ES-I3 (cell line): ENCODE data around the gene ZNF182.
"Not testable (repeated sequence)": the region's sequence is repeated elsewhere in the genome, so short reads cannot be mapped to it uniquely, and the experiment has no call there.

Source experiments
- H3K36me3 ChIP-seq: 2 replicates; pipeline ENCODE4 v1.6.1; 2013; ENCODE audit warnings: mild to moderate bottlenecking, low read length, control low read depth, moderate library complexity; ENCODE audit not compliant: insufficient read depth
- H3K4me1 ChIP-seq: 2 replicates; pipeline ENCODE4 v1.6.1; 2013; ENCODE audit warnings: mild to moderate bottlenecking, control low read depth, low read length; ENCODE audit not compliant: insufficient read depth
- H3K9ac ChIP-seq: 2 replicates; pipeline ENCODE4 v1.6.1; 2013; ENCODE audit warnings: low read depth, mild to moderate bottlenecking, low read length, moderate library complexity
- H3K9me3 ChIP-seq: 2 replicates; pipeline ENCODE4 v1.6.1; 2013; ENCODE audit warnings: mild to moderate bottlenecking, low read length, moderate library complexity; ENCODE audit not compliant: control insufficient read depth, insufficient read depth

Gene ZNF182

GRCh38 chrX:47961830-47962229 lies 42.0 kb downstream of the ZNF182 start:
- not testable (repeated sequence) for H3K4me1 ChIP-seq, H3K9ac ChIP-seq, H3K36me3 ChIP-seq, H3K9me3 ChIP-seq

GRCh38 chrX:47960406-47960805 lies 43.4 kb downstream of the ZNF182 start:
- H3K4me1 ChIP-seq: no peaks in the 10 kb centered on the region
- H3K36me3 ChIP-seq: no peaks in the 10 kb centered on the region
- no peak overlapping the region for H3K9ac ChIP-seq
- H3K9me3 ChIP-seq: peaks cover 5% of the 10 kb centered on the region; the same call in 1 of the 2 replicates

- Histone ChIP-seq H3K4me1 (no peaks in the 10 kb centered on the region), H3K9ac (no peak overlapping the region), H3K36me3 (no peaks in the 10 kb centered on the region), H3K9me3 (peaks cover 3% of the 10 kb centered on the region; the same call in 1 of the 2 replicates)
These were observed 44.9 kb downstream of the ZNF182 start for GRCh38 chrX:47958761-47959342.

GRCh38 chrX:47958206-47958605 lies 45.6 kb downstream of the ZNF182 start:
- H3K9me3 ChIP-seq, H3K36me3 ChIP-seq, H3K4me1 ChIP-seq, H3K9ac ChIP-seq: not testable (repeated sequence)

DNA sequence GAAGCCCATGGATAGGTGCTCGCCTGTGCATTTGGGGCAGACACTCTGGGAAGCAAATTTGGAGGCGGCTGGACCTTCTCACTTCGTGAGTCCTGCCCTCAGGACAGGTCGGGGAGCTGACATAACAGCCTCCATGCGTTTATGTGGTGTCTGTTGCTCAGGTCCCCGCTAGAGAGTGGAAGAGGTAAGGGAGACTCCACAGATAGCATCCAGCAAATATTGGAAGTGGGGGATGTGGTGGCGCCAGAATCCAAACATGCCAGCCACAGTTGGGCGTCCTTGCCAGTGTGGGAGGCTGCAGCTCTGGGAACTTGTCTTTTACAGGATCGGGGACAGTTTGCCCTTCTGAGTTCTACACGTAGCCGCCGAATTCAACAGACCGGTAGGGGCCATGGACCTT lies 47.8 kb downstream of the ZNF182 start:
- Histone ChIP-seq H3K9me3 (peaks cover 3% of the 10 kb centered on the region; the same call in 1 of the 2 replicates), H3K9ac (no peak overlapping the region), H3K36me3 (no peaks in the 10 kb centered on the region), H3K4me1 (no peaks in the 10 kb centered on the region)

DNA sequence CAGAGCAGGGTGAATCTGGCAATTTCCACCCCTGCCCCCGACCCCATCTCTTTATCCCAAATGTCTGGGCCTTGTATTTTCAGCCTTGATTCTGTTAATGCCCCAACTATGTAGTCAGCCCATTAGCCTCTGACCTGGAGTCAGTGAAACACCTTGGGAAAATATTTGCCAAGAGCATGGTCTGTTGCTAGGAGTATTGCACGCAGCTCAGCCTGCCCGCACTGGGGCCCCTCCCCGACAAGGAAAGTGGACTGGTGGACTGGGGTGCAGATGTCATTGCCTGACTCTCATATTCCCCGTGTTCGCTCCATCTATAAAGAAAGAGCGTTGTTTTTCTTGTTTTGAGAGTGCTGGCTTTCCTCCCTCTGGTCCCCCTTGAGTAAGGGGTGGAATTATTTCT lies 48.5 kb downstream of the ZNF182 start:
- not testable (repeated sequence) for H3K9ac ChIP-seq, H3K9me3 ChIP-seq, H3K4me1 ChIP-seq, H3K36me3 ChIP-seq

- Histone ChIP-seq H3K9me3 (no peaks in the 10 kb centered on the region), H3K4me1 (no peaks in the 10 kb centered on the region), H3K9ac (no peak overlapping the region), H3K36me3 (no peaks in the 10 kb centered on the region)
These were observed 62.4 kb downstream of the ZNF182 start for GRCh38 chrX:47941423-47941822.

GRCh38 chrX:47940448-47940847 lies 63.3 kb downstream of the ZNF182 start:
- no peaks in the 10 kb centered on the region for H3K9me3 ChIP-seq
- H3K4me1 ChIP-seq: no peaks in the 10 kb centered on the region; the same call in 1 of the 2 replicates
- no peaks in the 10 kb centered on the region for H3K36me3 ChIP-seq
- no peak overlapping the region for H3K9ac ChIP-seq

DNA sequence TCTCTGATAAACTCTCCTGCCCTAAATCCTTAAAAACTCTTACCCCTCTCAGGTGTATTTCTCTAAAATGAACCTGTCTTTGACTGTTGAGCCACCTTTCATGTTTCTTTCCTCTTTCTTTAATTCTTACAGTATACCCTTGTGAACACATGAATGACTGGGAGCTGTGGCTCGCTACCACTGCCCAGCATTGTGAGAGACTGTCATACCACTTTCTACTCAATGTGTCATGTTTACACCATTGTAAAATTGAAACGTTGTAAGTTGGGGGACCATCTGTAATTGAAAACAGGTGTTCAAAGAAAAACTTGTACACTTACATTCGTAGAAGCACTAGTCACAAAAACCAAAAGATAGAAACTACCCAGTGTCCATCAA lies 66.9 kb downstream of the ZNF182 start:
- H3K9me3 ChIP-seq: no peaks in the 10 kb centered on the region
- no peaks in the 10 kb centered on the region; the same call in 1 of the 2 replicates for H3K4me1 ChIP-seq
- H3K9ac ChIP-seq: peak overlapping the region; percentile 50; the same call in 1 of the 2 replicates
- H3K36me3 ChIP-seq: no peaks in the 10 kb centered on the region

GRCh38 chrX:47936224-47936939 lies 67.4 kb downstream of the ZNF182 start:
- no peaks in the 10 kb centered on the region for H3K9me3 ChIP-seq
- no peaks in the 10 kb centered on the region; the same call in 1 of the 2 replicates for H3K4me1 ChIP-seq
- H3K36me3 ChIP-seq: no peaks in the 10 kb centered on the region
- peak overlapping the region; percentile 50; the same call in 1 of the 2 replicates for H3K9ac ChIP-seq

DNA sequence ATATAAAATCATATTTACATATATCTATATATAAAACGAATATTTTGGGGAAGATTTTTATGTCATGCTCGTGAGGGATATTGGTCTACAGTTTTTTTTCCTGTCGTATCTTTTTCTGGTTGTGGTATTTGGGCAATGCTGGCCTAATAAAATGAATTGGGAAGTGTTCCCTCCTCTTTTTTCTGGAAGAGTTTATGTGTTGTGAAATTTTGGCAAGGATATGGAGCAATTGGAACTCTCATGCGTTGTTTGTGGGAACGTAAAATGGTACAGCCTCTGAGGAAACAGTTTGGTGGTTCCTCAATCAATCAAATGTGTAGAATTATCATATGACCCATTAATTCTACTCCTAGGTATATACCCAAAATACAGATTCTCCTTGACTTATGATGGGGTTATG lies 69.8 kb downstream of the ZNF182 start:
- Histone ChIP-seq H3K36me3 (no peaks in the 10 kb centered on the region), H3K4me1 (no peaks in the 10 kb centered on the region; the same call in 1 of the 2 replicates), H3K9ac (no peak overlapping the region), H3K9me3 (no peaks in the 10 kb centered on the region)

- H3K4me1 ChIP-seq, H3K9ac ChIP-seq, H3K36me3 ChIP-seq, H3K9me3 ChIP-seq: not testable (repeated sequence)
These were observed 71.8 kb downstream of the ZNF182 start for GRCh38 chrX:47931970-47932369.

DNA sequence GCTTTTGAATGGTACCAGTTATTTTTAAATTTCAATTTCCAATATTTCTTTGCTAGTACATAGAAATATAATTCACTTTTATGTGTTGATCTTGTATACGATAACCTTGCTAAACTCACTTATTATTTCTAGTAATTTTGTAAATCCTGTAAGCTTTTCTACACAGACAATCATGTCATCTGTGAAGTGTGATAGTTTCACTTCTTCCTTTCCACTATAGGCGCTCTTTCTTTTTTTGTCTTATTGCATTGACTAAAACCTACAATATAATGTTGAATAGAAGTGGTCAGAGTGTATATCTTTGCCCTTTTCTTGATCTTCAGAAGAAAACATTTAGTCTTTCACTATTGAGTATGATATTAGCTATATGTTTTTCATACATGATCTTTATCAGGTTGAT lies 76.6 kb downstream of the ZNF182 start:
- Histone ChIP-seq H3K9me3 (no peaks in the 10 kb centered on the region), H3K4me1 (no peaks in the 10 kb centered on the region), H3K9ac (no peak overlapping the region), H3K36me3 (no peaks in the 10 kb centered on the region)
